NCI-H2029 treated with DMSO at 0.1 percent for 48 hours (cell line): ENCODE data around the gene GLCCI1.

Source experiments
- DNase-seq: peaks from one replicate; lab custom pipeline; 2025; lab: John Stamatoyannopoulos, UW

Gene GLCCI1

GRCh38 chr7:7968544-7969305 lies at the start of gene GLCCI1:
Gene GLCCI1 (plus strand): TSS chr7:7968796. CDS start chr7:7969351, 555 bp downstream.
- DNase-seq, result peak; percentile 96

GRCh38 chr7:7919449-7919945 lies 49.1 kb upstream of the GLCCI1 start:
- DNase-seq, result no peak

GRCh38 chr7:7920056-7920455 lies 48.5 kb upstream of the GLCCI1 start:
- no peak for DNase-seq

- peak; percentile 64 for DNase-seq
These were observed 48.1 kb upstream of the GLCCI1 start for GRCh38 chr7:7920481-7920880.

- peak; percentile 26 for DNase-seq
These were observed 46.8 kb upstream of the GLCCI1 start for GRCh38 chr7:7921830-7922229.

GRCh38 chr7:7922684-7923385 lies 45.8 kb upstream of the GLCCI1 start:
- DNase-seq, result peak; percentile 54

GRCh38 chr7:7923818-7924217 lies 44.8 kb upstream of the GLCCI1 start:
- no peak for DNase-seq

- no peak for DNase-seq
These were observed 44.3 kb upstream of the GLCCI1 start for GRCh38 chr7:7924303-7924702.

GRCh38 chr7:7931626-7932025 lies 37.0 kb upstream of the GLCCI1 start:
- DNase-seq, result no peak

- DNase-seq, result no peak
These were observed 36.0 kb upstream of the GLCCI1 start for GRCh38 chr7:7932553-7932952.

- no peak for DNase-seq
These were observed 34.6 kb upstream of the GLCCI1 start for GRCh38 chr7:7933915-7934526.

- DNase-seq, result no peak
These were observed 33.7 kb upstream of the GLCCI1 start for GRCh38 chr7:7934945-7935344.

GRCh38 chr7:7938471-7938870 lies 30.1 kb upstream of the GLCCI1 start:
- no peak for DNase-seq

- DNase-seq, result no peak
These were observed 24.6 kb upstream of the GLCCI1 start for GRCh38 chr7:7943951-7944350.

GRCh38 chr7:7944619-7945282 lies 23.8 kb upstream of the GLCCI1 start:
- DNase-seq, result no peak

GRCh38 chr7:7946486-7946885 lies 22.1 kb upstream of the GLCCI1 start:
- DNase-seq, result no peak

- DNase-seq, result no peak
These were observed 20.4 kb upstream of the GLCCI1 start for GRCh38 chr7:7948232-7948631.

- no peak for DNase-seq
These were observed 14.8 kb upstream of the GLCCI1 start for GRCh38 chr7:7953806-7954205.

- no peak for DNase-seq
These were observed 12.0 kb upstream of the GLCCI1 start for GRCh38 chr7:7956531-7957128.

- peak; percentile 15 for DNase-seq
These were observed 11.1 kb upstream of the GLCCI1 start for GRCh38 chr7:7957513-7957912.

- no peak for DNase-seq
These were observed 8.5 kb upstream of the GLCCI1 start for GRCh38 chr7:7959979-7960670.
